ENCODE data around the gene TNIP2.
A peak's percentile ranks its signal among the peaks of the same experiment; 100 is the strongest.

The TNIP2 gene

GRCh38 chr4:2714061-2714770, 41.9 kb downstream of the TNIP2 start:
- Histone ChIP-seq H3K27ac (no peak overlapping the region), H3K9me3 (ENCODE audit: severe bottlenecking) (no peaks in the 10 kb centered on the region), H3K36me3 (peaks cover 67% of the 10 kb centered on the region), H3K4me3 (ENCODE audit: low read depth, low read length) (no peak overlapping the region), H3K27me3 (ENCODE audit: insufficient read depth, low read depth, severe bottlenecking) (no peaks in the 10 kb centered on the region)
- TF ChIP-seq, protein P1, sequence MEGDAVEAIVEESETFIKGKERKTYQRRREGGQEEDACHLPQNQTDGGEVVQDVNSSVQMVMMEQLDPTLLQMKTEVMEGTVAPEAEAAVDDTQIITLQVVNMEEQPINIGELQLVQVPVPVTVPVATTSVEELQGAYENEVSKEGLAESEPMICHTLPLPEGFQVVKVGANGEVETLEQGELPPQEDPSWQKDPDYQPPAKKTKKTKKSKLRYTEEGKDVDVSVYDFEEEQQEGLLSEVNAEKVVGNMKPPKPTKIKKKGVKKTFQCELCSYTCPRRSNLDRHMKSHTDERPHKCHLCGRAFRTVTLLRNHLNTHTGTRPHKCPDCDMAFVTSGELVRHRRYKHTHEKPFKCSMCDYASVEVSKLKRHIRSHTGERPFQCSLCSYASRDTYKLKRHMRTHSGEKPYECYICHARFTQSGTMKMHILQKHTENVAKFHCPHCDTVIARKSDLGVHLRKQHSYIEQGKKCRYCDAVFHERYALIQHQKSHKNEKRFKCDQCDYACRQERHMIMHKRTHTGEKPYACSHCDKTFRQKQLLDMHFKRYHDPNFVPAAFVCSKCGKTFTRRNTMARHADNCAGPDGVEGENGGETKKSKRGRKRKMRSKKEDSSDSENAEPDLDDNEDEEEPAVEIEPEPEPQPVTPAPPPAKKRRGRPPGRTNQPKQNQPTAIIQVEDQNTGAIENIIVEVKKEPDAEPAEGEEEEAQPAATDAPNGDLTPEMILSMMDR (IDR thresholded peaks at IDR 0.05; ENCODE audit: low read depth, low read length): no peak
- DNase-seq: no peak

DNA sequence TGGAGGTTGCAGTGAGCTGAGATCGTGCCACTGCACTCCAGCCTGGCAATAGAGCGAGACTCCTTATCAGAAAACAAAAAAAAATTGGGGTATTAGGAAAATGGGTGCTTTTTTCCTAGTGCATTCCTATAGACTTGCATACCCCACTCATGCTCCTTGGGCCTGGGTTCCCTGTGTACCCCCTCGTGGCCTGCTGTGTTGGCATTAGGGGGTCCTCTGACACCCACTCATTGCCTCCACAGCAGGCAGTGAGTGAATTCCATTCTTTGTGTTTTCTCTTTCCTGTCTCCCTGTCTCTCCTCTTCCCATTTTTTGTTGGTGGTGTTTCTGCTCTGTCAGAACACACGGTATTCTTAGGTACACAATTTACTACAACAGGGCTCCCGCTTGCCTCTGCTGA, 42.8 kb downstream of the TNIP2 start:
- Histone ChIP-seq H3K27me3 (ENCODE audit: insufficient read depth, low read depth, severe bottlenecking) (no peaks in the 10 kb centered on the region), H3K9me3 (ENCODE audit: severe bottlenecking) (no peaks in the 10 kb centered on the region), H3K4me3 (ENCODE audit: low read depth, low read length) (no peak overlapping the region), H3K36me3 (peaks cover 62% of the 10 kb centered on the region), H3K27ac (no peak overlapping the region)
- TF ChIP-seq, protein P1 (IDR thresholded peaks at IDR 0.05; ENCODE audit: low read depth, low read length): no peak
- no peak for DNase-seq

DNA sequence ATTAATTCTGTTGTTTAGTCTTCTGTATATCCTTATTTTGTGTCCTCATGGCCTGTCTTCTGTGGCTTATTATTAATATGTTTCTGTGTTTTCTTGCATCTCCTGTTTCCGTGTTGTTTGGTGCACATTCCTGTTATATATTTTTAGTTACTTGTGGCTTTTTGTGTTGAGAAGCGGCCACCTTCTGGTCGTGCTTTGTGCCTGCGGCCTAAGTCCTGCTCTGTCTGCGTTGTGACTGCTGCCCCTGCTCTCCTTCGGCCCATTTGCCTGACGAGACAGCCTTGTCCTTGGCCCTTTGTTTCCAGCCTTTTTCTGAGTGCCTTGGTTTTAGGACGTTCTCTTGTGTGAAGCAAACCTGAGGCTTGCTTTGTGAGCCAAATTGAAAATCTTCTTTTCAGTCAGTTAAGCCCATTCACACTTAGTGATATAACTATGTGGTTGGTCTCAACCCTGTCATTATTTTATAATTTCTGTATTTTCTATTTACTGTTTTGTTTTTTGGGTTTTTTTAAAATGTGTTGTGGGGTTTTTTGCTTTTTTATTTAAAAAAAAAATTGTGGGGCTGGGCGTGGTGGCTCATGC, 43.8 kb downstream of the TNIP2 start:
- Histone ChIP-seq H3K27me3 (ENCODE audit: insufficient read depth, low read depth, severe bottlenecking) (no peaks in the 10 kb centered on the region), H3K27ac (no peak overlapping the region), H3K36me3 (peaks cover 60% of the 10 kb centered on the region), H3K4me3 (ENCODE audit: low read depth, low read length) (no peak overlapping the region), H3K9me3 (ENCODE audit: severe bottlenecking) (no peaks in the 10 kb centered on the region)
- no peak for DNase-seq
- TF ChIP-seq, protein P1 (IDR thresholded peaks at IDR 0.05; ENCODE audit: low read depth, low read length): peak; percentile 53; the same call in 1 of the 2 replicates

- Histone ChIP-seq H3K27ac (no peak overlapping the region), H3K9me3 (ENCODE audit: severe bottlenecking) (no peaks in the 10 kb centered on the region), H3K27me3 (ENCODE audit: insufficient read depth, low read depth, severe bottlenecking) (no peaks in the 10 kb centered on the region), H3K36me3 (peaks cover 90% of the 10 kb centered on the region), H3K4me3 (ENCODE audit: low read depth, low read length) (no peak overlapping the region)
- DNase-seq: no peak
- TF ChIP-seq, protein P1 (IDR thresholded peaks at IDR 0.05; ENCODE audit: low read depth, low read length): no peak
These were observed 53.4 kb downstream of the TNIP2 start for GRCh38 chr4:2702770-2703169.

DNA sequence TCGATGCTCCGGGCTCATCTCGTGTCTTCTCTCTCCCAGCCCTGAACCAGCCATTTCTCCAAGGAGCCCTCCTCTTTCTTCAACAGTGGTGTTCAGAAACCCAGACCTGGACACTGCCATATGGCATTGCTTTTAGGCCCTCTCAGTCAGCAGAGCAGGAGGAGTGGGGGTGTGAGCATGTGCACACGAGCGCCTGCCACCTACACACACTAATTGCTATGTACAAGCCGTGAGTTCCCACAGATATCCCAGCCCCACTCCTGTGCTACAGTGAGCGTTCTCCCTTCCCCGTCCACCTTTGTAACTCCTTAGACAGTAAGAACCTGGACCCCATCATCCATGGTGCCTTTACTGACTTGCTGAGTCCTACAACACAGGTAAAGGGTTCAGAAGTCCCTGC, 53.8 kb downstream of the TNIP2 start:
- peaks cover 92% of the 10 kb centered on the region for H3K36me3 ChIP-seq
- TF ChIP-seq, protein P1 (IDR thresholded peaks at IDR 0.05; ENCODE audit: low read depth, low read length): no peak

More for the DNA sequence above, 53.8 kb downstream of the TNIP2 start:
- DNase-seq: no peak
- H3K27me3 ChIP-seq (ENCODE audit: insufficient read depth, low read depth, severe bottlenecking): no peaks in the 10 kb centered on the region
- no peak overlapping the region for H3K4me3 ChIP-seq (ENCODE audit: low read depth, low read length)
- H3K27ac ChIP-seq: no peak overlapping the region
- H3K9me3 ChIP-seq (ENCODE audit: severe bottlenecking): no peaks in the 10 kb centered on the region
